ENCODE data around the gene TSPAN2. TPM values are rescaled to one million over a fixed set of nuclear protein-coding genes. Genes with fewer than 3 reads are reported as not detected.

Gene TSPAN2
- total and polyA plus RNA-seq, 2 of the 4 experiments (the other 2 are of a cell fraction) = 0.18 to 0.60 TPM

GRCh38 chr1:115062542-115063004, 26.7 kb downstream of the TSPAN2 start:
- no peak overlapping the region for H3K14ac ChIP-seq (replicated peaks; ENCODE audit: low read depth, low read length)
- no peak overlapping the region for H3K23ac ChIP-seq (ENCODE audit: low read depth, low read length)
- ChIA-PET POLR2A (ENCODE audit: unreplicated experiment) (no interaction called here), CTCF (interaction anchor here (1.6 kb wide), 1 partner anchor 10 kb away, joined by 6 read pairs; no protein-coding TSS in a partner anchor)
- no peak for ATAC-seq (ENCODE audit: low read depth)
- no peak overlapping the region for H3K18ac ChIP-seq (ENCODE audit: low read depth, low read length)
- no peak overlapping the region for H2AFZ ChIP-seq (replicated peaks; ENCODE audit: low read length, poor library complexity)
- no peaks in the 10 kb centered on the region for H4K20me1 ChIP-seq (ENCODE audit: insufficient read depth, low read length)
- no peak overlapping the region for H2BK120ac ChIP-seq (ENCODE audit: low read depth, low read length)
- no peak overlapping the region for H4K8ac ChIP-seq (ENCODE audit: low read depth in 2 of 2, low read length in 2 of 2)
- H3K4me3 ChIP-seq (ENCODE audit: insufficient read depth, low read depth, low read length) = no peak overlapping the region
- H3K27ac ChIP-seq (ENCODE audit: insufficient read depth, low read length) = no peak overlapping the region
- H4K5ac ChIP-seq (ENCODE audit: low read depth, low read length) = no peak overlapping the region
- in situ Hi-C loops (cut with MboI; ENCODE audit: low sequenced_read_pairs) = no loop called here
- no peak overlapping the region for H3K56ac ChIP-seq (ENCODE audit: extremely low read depth, insufficient read depth, low read length)
- WGBS, 2 experiments (ENCODE audit: extremely low coverage in 2 of 2, insufficient read length in 1 of 2) = 92% methylated on average over 2 of the region's 7 CpGs; no CpG with 5 or more reads in 1 of the 2 experiments
- no peaks in the 10 kb centered on the region for H3K9me1 ChIP-seq (ENCODE audit: insufficient read depth, low read length)
- no peaks in the 10 kb centered on the region for H3K79me1 ChIP-seq (ENCODE audit: low read depth in 1 of 2, low read length in 2 of 2)
- TF ChIP-seq CHD1 (IDR thresholded peaks at IDR 0.05; ENCODE audit: low read depth, low read length) (no peak), MAFK (IDR thresholded peaks at IDR 0.05; ENCODE audit: low read depth, low read length) (no peak), MAZ (IDR thresholded peaks at IDR 0.05; ENCODE audit: borderline replicate concordance, low read depth, low read length) (no peak), BHLHE40 (IDR thresholded peaks at IDR 0.05; ENCODE audit: low read depth, low read length) (no peak), RFX5 (IDR thresholded peaks at IDR 0.05; ENCODE audit: low read depth, low read length) (no peak), CEBPB (IDR thresholded peaks at IDR 0.05; ENCODE audit: low read depth, low read length) (no peak), ELK1 (IDR thresholded peaks at IDR 0.05; ENCODE audit: borderline replicate concordance, low read depth, low read length) (no peak), RCOR1 (IDR thresholded peaks at IDR 0.05; ENCODE audit: insufficient replicate concordance, low read length) (no peak), POLR2A (IDR thresholded peaks at IDR 0.05; ENCODE audit: low read depth, low read length) (no peak), NFE2L2 (IDR thresholded peaks at IDR 0.05; ENCODE audit: low read depth, low read length) (no peak), SMC3 (IDR thresholded peaks at IDR 0.05; ENCODE audit: low read depth, low read length) (no peak), CTCF (conservative IDR thresholded peaks at IDR 0.05; ENCODE audit: low read depth, low read length) (no peak), RAD21 (IDR thresholded peaks at IDR 0.05; ENCODE audit: low read length) (no peak), USF2 (IDR thresholded peaks at IDR 0.05; ENCODE audit: low read depth, low read length) (no peak), FOS (IDR thresholded peaks at IDR 0.05; ENCODE audit: low read depth, low read length) (no peak), MXI1 (IDR thresholded peaks at IDR 0.05; ENCODE audit: borderline replicate concordance, low read depth, low read length) (no peak)
- no peak overlapping the region for H4K91ac ChIP-seq (ENCODE audit: insufficient read depth, low read depth, low read length)
- no peaks in the 10 kb centered on the region for H3K27me3 ChIP-seq (ENCODE audit: control insufficient read depth, insufficient read depth, low read length)
- H3K9me3 ChIP-seq (ENCODE audit: control insufficient read depth, insufficient read depth, low read length) = no peaks in the 10 kb centered on the region
- no peaks in the 10 kb centered on the region for H3K36me3 ChIP-seq (ENCODE audit: control insufficient read depth, insufficient read depth, low read length)
- H2BK20ac ChIP-seq (ENCODE audit: low read depth, low read length) = no peak overlapping the region
- H2BK15ac ChIP-seq (ENCODE audit: low read depth, low read length) = no peak overlapping the region
- intact Hi-C loops (cut with micrococcal nuclease) = no loop called here
- no peak overlapping the region for H3K9ac ChIP-seq (ENCODE audit: low read depth, low read length)
- H3K4me2 ChIP-seq (ENCODE audit: low read depth, low read length) = no peak overlapping the region
- H2BK5ac ChIP-seq (ENCODE audit: low read depth, low read length, poor library complexity, severe bottlenecking) = no peak overlapping the region
- DNase-seq = no peak
- no peak overlapping the region for H3K4ac ChIP-seq (ENCODE audit: low read depth, low read length)
- H2AK9ac ChIP-seq (replicated peaks; ENCODE audit: low read depth, low read length, poor library complexity) = no peak overlapping the region
- no peaks in the 10 kb centered on the region; the same call in 1 of the 2 replicates for H3K4me1 ChIP-seq (ENCODE audit: control insufficient read depth, insufficient read depth, low read length)
- dilution Hi-C loops (cut with HindIII; ENCODE audit: low sequenced_read_pairs, unreplicated experiment) = no loop called here
- no peak overlapping the region for H2AK5ac ChIP-seq (ENCODE audit: low read depth, low read length)
- no TSS peak for BruUV-seq (replicated peaks)

Data from IMR-90 (cell line).